HG02642 (cell line): ENCODE data around the gene GRM5.
"Not testable (repeated sequence)": the region's sequence is repeated elsewhere in the genome, so short reads cannot be mapped to it uniquely, and the experiment has no call there.

Source experiments
- ATAC-seq: cut with Tn5 transposase; IDR thresholded peaks from one replicate; pipeline ENCODE4 v1.9.1; 2021; ENCODE audit warnings: mild to moderate bottlenecking; ENCODE audit not compliant: unreplicated experiment, poor library complexity

GRM5 gene

GRCh38 chr11:89065651-89066201 is at the start of gene GRM5:
GRM5 (minus strand) TSS chr11:89065982; CDS start chr11:89047872, 18,110 bp downstream.
- ATAC-seq = not testable (repeated sequence)

DNA sequence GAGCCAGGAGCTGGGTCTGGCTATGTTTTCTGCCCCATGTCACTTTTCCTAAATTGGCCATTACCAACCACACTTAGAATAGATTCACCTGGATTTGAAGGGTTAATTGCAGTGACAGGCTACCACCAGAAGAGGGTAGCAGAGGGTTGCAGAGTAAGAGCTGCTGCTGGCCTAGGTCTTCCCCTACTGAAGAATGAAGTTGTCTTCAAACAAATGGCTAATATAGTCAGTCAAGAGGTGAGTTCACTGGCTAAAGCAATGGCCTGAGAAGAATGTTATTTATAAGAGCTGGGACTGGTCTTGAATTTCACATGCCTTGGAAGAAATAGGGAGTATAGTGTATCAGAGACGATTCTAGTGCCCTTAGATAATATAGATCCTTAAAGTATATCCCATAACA is 32.2 kb upstream of the GRM5 start:
- ATAC-seq = peak; percentile 90

- not testable (repeated sequence) for ATAC-seq
Observed at GRCh38 chr11:89093806-89094205, 28.0 kb upstream of the GRM5 start.

- ATAC-seq = not testable (repeated sequence)
Observed at GRCh38 chr11:89084951-89085350, 19.2 kb upstream of the GRM5 start.

DNA sequence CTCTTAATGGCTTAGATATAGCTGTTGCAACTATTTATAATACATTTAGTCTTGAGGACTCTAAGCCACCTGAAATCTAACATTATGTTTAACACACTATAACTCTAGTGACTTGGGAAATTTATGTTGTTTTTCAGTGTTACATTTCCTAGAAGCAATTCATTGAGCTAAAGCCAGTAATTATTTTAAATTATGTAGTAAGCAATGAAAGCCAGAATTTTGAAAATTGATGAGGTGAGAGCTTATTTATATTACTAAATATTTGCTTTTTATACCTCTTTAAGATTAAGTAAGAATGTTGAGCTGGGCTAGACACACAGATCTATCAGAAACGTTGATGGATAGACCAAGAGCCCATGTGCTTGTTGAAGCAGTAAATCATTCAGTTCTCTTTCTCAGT is 5.1 kb upstream of the GRM5 start:
- ATAC-seq = not testable (repeated sequence)

- no peak for ATAC-seq
Observed at GRCh38 chr11:89067264-89067663, 1.5 kb upstream of the GRM5 start.

- ATAC-seq = no peak
Observed at GRCh38 chr11:89065066-89065465, 716 bp downstream of the GRM5 start.

DNA sequence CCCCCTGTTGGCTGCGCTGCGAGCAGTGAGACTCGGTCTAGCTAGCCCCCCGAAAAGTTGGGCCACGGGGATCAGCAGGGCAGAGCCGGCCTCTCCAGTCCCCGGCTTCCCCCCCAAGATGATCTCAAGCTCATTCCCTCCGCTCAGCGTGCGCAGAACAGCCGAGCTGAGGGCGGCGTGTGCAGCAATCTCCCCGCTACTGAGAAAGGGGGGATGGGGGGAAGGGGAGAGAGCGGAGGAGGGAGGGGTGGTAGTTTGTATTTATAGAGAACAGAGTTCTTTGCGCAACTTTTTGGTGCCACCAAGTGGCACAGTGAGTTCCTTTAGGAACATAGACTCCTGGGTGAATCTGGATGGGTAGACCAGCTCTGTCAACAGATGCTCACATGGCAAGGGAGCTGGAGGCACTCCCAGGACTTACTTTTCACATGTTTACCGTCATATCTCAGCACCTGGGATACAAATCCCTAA is 2.3 kb downstream of the GRM5 start:
- ATAC-seq = not testable (repeated sequence)

DNA sequence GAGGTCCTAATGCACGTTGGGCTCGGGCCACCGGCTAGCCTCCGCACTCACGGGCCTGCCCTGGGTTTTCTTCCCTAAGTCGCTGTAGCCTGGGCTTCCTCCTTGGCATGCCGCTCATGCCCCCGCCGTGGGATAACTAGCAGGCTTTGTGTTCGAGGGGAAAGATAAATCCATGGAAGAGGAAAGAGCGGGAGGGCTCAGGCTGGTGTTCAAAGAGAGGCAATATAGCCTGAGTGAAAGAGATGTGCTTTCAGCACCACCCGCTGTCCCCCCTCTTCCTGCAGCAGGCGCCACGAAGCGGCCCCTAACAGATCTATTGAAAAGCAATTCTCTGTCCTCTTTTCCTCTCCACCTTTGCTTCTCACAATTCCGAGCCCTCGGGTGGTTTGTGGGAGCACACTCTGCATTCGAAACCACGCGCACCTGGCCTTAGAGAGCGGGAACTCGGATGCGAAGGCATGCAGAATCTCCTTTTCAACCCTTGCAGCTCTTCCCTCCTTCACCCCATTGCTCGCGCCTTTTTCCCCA is 2.9 kb downstream of the GRM5 start:
- not testable (repeated sequence) for ATAC-seq

DNA sequence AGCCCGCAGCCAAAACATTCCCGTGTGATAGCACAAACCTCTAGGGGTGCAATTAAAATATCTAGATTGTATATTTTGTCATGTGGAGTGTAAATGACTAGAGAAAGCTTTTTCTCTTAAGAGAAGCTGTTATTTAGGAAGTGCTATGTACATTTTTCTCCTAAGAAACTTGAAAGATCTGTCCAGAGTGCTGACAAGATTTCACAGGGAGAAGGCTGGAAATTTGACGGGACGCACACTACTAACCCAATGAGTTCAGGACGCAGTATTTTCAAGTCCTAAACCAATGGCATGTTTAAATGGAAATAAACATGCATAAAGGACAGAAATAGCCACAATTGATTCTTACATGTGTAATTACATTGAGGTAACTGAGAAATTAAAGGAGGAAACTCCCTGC is 3.9 kb downstream of the GRM5 start:
- ATAC-seq = not testable (repeated sequence)

- ATAC-seq = not testable (repeated sequence)
Observed at GRCh38 chr11:89057406-89057805, 8.4 kb downstream of the GRM5 start.

GRCh38 chr11:89052220-89052619 is 13.6 kb downstream of the GRM5 start:
- ATAC-seq = no peak

GRCh38 chr11:89047159-89047558 is 18.6 kb downstream of the GRM5 start:
- not testable (repeated sequence) for ATAC-seq

DNA sequence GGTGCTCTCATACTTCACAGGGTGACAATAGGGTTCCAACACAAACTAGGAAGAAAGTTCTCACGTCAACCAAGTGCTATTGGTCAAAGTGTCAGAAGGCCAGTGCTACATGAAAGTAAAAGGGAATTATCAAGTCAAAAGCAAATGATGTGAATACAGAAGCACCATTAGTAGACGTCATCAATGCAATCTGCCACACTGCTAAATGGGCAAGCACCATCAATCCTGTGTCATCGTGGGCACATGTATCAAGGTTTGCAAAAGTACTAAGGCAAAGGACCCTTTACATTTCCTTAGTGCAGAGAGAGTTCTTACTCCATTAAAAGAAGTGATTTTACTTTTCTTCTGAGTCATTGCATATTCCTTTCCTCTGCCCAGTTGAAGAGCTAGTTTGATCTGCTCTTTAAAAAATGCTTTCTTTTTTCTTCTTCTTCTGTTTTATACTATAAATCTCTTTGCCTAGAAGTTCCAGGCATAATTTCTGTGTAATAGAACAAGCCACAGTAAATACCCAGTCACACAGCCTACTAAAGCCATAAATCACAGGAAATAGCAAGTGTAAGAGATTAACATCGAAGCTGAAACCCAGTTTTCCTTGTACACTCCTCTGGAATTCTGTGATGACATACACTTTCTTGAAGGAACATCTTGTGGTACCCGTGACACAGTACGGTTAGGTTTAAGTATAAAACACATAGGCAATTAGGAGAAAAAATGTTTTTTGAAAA is 21.8 kb downstream of the GRM5 start:
- ATAC-seq = not testable (repeated sequence)

DNA sequence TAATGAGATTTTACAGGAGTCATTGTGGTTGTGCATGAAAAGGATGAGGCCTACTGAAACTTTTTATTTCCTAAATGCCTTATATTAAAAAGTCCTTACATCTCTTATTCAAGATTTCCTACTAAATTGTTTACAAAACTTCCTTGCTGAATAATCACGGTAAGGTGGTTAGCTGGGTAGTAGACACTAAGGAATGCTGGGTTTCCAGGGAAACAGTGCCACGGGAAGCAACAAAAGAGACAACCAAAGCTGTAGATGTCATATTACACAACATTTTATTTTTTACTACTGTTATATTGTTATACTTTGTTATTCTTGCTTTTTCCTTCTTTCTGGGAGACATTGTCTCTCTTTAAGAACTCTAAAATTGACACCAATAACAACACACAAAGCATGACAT is 36.1 kb downstream of the GRM5 start:
- ATAC-seq = not testable (repeated sequence)

DNA sequence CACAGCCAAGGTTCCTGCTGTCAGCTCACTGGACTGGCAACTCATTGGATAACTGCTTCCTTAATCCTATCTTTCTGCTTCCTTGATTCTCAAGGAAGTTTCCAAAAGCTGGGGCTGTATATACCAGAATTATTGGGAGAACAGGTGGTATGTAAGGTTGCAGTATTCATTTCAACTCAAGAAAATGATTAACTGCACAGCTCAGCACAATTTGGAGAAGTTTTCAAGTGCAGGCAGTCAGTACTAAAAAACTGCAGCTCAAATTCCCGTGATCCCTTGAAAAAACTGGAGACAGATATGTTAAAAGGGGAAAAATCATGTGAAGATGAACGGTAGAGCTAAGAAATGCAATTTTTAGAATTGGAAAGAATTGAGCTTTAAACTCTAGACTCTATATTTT is 44.4 kb downstream of the GRM5 start:
- ATAC-seq = no peak

- not testable (repeated sequence) for ATAC-seq
Observed at GRCh38 chr11:89019827-89020547, 45.8 kb downstream of the GRM5 start.

DNA sequence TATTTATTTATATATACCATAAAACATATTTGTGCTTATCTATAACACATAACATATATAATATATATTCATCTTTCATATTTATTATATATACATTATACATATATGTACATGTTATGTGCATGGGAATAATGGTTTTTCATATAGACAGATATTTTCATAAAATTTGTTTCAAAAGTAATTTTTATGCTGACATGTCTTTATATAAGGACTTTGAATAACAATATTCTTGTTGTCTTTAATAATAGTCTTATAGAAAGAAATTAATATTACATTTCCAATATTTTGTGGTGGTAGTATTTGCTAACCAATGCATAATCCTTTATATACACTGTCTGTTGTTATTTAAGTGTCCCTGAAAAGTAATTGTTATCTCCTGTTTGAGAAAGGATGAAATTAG is 49.6 kb downstream of the GRM5 start:
- ATAC-seq = no peak

- no peak for ATAC-seq
Observed at GRCh38 chr11:89015614-89016013, 50.2 kb downstream of the GRM5 start.

DNA sequence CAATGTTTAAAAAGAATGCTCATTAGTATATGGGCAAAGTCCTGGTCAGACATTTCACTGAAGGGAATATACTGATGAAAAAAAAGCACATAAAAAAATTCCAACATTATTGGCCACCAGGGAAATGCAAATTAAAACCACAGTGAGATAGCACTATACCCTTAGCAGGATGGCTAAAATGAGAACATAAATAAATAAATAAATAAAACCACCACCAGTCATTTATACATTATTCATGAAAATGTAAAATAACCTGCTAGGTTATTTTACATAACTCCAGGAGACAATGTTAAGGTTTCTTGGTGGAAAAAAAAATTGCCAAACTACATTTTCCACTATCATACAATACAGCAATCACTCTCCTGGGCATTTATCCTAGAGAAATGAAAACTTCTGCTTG is 64.9 kb downstream of the GRM5 start:
- not testable (repeated sequence) for ATAC-seq

DNA sequence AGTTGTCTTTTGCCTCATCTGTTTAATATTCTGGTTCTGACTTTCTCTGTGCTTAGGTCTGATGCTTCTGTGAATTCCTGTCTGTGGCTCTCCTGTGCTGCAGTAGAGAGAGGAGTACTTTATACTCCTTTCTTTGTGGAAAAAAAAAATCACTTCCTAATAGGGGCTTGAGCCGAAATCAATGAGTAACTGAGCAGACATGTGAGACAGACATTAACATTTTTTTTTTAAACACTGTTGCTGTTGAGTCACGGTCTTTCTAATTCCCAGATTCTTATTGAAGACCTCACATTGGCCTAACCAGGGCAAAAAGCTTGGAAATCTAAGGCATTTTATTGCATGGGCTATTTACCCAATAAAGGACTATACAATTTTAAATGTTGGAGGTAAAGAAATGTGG is 86.1 kb downstream of the GRM5 start:
- no peak for ATAC-seq
